ENCODE measurements around the gene EGFL7.

Gene EGFL7

GRCh38 chr9:136662326-136662655 is 425 bp upstream of the EGFL7 start:
- DNase-seq, result no peak

- no peak for DNase-seq
These were observed 1.5 kb downstream of the EGFL7 start for GRCh38 chr9:136664000-136664915.

GRCh38 chr9:136665111-136665703 is 2.5 kb downstream of the EGFL7 start:
- no peak for DNase-seq

GRCh38 chr9:136665704-136666371 is 3.1 kb downstream of the EGFL7 start:
- DNase-seq, result no peak

- DNase-seq, result no peak
These were observed 3.9 kb downstream of the EGFL7 start for GRCh38 chr9:136666372-136667213.

- DNase-seq, result no peak
These were observed 4.7 kb downstream of the EGFL7 start for GRCh38 chr9:136667214-136667939.

GRCh38 chr9:136667940-136668760 is 5.4 kb downstream of the EGFL7 start:
- no peak for DNase-seq

- no peak for DNase-seq
These were observed 6.5 kb downstream of the EGFL7 start for GRCh38 chr9:136668983-136669790.

GRCh38 chr9:136669791-136670464 is 7.2 kb downstream of the EGFL7 start:
- DNase-seq, result no peak

- no peak for DNase-seq
These were observed 8.0 kb downstream of the EGFL7 start for GRCh38 chr9:136670576-136671253.

- no peak for DNase-seq
These were observed 8.5 kb downstream of the EGFL7 start for GRCh38 chr9:136671254-136671614.

- DNase-seq, result no peak
These were observed 9.1 kb downstream of the EGFL7 start for GRCh38 chr9:136671646-136672430.

GRCh38 chr9:136672431-136673087 is 9.8 kb downstream of the EGFL7 start:
- DNase-seq, result no peak

- no peak for DNase-seq
These were observed 10.6 kb downstream of the EGFL7 start for GRCh38 chr9:136673088-136673974.

GRCh38 chr9:136673975-136674785 is 11.5 kb downstream of the EGFL7 start:
- DNase-seq, result no peak

GRCh38 chr9:136674786-136675349 is 12.2 kb downstream of the EGFL7 start:
- no peak for DNase-seq
